Sigmoid colon (tissue), 4 donors: ENCODE measurements around the gene SRXN1.

ENCODE experiments used
- CTCF ChIP-seq, 4 experiments: fragments of 450-650 bp in 3 of 4; fragments of 200-600 bp in 1 of 4; IDR thresholded peaks; one replicate each; pipeline ENCODE4 v1.5.1; 2016 to 2019; ENCODE audit warnings: antibody characterized with exemption in 4 of 4, mild to moderate bottlenecking in 3 of 4, moderate library complexity in 2 of 4
- POLR2A ChIP-seq, 2 donors: fragments of 450-650 bp; IDR thresholded peaks; one replicate each; pipeline ENCODE4 v1.6.1; 2016; ENCODE audit warnings: antibody characterized with exemption in 2 of 2, mild to moderate bottlenecking in 2 of 2, moderate library complexity in 2 of 2
- POLR2AphosphoS5 ChIP-seq, 4 donors: sonication (generic); formaldehyde crosslinking; IDR thresholded peaks; one replicate each; pipeline ENCODE4 v1.6.1; 2017; ENCODE audit warnings: antibody characterized with exemption in 4 of 4

DNA sequence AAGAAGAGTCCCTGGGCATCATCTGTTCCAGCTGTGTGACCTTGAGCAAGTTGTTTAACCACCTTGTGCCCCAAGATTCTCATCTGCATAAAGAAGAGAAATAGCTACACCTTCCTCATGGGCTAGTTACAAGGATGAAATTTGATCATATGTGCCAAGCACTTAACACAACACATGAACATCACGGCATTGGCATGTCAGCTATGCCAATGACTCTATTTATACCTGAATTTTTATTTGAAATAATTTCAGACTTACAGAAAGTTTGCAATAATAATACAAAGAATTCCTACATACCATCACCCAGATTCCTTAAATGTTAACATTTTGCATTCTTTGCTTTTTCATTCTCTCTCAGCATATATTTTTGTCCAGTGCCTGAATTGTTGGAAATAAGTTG, 21.9 kb downstream of the SRXN1 start:
- TF ChIP-seq POLR2AphosphoS5 (IDR thresholded peaks at IDR 0.05) (no peak), CTCF (IDR thresholded peaks at IDR 0.05) (no peak), POLR2A (IDR thresholded peaks at IDR 0.05) (no peak)
